ENCODE results near the gene TMUB1. TPM values are rescaled to one million over a fixed set of nuclear protein-coding genes. Genes with fewer than 3 reads are reported as not detected.
A peak's percentile ranks its signal among the peaks of the same experiment; 100 is the strongest.

Gene TMUB1, protein sequence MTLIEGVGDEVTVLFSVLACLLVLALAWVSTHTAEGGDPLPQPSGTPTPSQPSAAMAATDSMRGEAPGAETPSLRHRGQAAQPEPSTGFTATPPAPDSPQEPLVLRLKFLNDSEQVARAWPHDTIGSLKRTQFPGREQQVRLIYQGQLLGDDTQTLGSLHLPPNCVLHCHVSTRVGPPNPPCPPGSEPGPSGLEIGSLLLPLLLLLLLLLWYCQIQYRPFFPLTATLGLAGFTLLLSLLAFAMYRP
- 10 to 100 TPM; 21.8 to 62.8 (median 26.7) TPM for total RNA-seq
- polyA plus RNA-seq = 10 to 100 TPM; 66.1 to 82.6 TPM
- long read RNA-seq, donor 1, transcript TMUB1-201 (3 exons, 1,353 nt) = major isoform, 16 of 41 reads
- long read RNA-seq, donor 1, transcript TMUB1-203 (2 exons, 1,549 nt) = major isoform, 16 of 41 reads
- long read RNA-seq, donor 1, partial matches to known transcripts = 0 of 41 reads
- long read RNA-seq, donor 1, other reads (novel, unspliced or antisense) = 6 of 41 reads
- long read RNA-seq, donor 2, transcript TMUB1-201 (3 exons, 1,353 nt) = major isoform, 11 of 15 reads
- long read RNA-seq, donor 2, partial matches to known transcripts = 0 of 15 reads
- long read RNA-seq, donor 2, other reads (novel, unspliced or antisense) = 1 of 15 reads
- long read RNA-seq, donor 3, transcript TMUB1-201 (3 exons, 1,353 nt) = major isoform, 33 of 69 reads
- long read RNA-seq, donor 3, transcript TMUB1-203 (2 exons, 1,549 nt) = minor isoform, 24 of 69 reads
- long read RNA-seq, donor 3, partial matches to known transcripts = 0 of 69 reads
- long read RNA-seq, donor 3, other reads (novel, unspliced or antisense) = 12 of 69 reads

DNA sequence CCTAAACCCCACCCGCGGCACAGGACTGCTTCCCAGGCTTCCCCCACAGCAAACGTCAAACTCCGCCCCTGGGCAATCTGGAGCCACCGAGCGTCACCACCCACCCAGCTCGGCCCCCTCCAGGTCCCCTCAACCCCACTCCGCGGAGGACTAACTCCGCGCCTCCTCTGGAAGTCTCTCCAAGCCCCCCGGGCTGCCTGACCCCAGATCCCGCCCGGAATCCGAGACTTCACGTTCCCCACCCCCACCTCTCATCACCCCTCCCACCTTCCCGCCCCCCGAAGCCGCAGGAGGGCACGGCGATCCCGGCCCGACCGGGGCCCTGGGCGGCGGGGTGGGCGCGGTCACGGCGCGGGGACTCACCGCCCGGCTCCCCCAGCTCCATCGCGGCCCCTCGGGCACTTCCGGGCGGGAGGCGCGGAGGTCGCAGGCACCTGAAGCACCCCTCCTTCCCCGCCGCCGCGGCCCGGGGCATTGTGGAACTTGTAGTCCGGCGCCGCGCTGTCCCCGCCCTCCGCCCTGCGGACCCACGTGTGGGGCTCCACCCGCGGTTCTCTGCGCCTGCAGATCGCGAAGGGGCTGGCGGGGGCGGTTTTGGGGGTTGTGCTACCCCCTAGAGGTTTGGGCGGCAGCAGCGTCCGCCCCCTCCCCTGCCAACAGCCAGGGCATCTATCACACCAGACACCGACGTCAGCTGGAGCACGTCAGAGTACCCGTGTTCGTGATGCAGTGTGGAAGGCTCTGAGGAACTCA is at the start of gene TMUB1:
TMUB1 (minus strand) TSS at position 423 of the 753 bp plus-strand sequence. CDS start 930 bp downstream, outside the sequence.
- TF ChIP-seq POLR2A (IDR thresholded peaks at IDR 0.05) = peak in 1 of 2 donors; percentile 75
- TF ChIP-seq, protein P1, sequence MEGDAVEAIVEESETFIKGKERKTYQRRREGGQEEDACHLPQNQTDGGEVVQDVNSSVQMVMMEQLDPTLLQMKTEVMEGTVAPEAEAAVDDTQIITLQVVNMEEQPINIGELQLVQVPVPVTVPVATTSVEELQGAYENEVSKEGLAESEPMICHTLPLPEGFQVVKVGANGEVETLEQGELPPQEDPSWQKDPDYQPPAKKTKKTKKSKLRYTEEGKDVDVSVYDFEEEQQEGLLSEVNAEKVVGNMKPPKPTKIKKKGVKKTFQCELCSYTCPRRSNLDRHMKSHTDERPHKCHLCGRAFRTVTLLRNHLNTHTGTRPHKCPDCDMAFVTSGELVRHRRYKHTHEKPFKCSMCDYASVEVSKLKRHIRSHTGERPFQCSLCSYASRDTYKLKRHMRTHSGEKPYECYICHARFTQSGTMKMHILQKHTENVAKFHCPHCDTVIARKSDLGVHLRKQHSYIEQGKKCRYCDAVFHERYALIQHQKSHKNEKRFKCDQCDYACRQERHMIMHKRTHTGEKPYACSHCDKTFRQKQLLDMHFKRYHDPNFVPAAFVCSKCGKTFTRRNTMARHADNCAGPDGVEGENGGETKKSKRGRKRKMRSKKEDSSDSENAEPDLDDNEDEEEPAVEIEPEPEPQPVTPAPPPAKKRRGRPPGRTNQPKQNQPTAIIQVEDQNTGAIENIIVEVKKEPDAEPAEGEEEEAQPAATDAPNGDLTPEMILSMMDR (IDR thresholded peaks at IDR 0.05) = no peak
- ATAC-seq (peak in 3 of 4 donors; percentile 15 to 37 (median 31)), DNase-seq (peak; percentile 80 to 93 (median 87))
- H3K27ac ChIP-seq = peak within 1 kb of the TSS; percentile 78 to 99 (median 94)
- peaks cover 20 to 73% (median 57%) of the 10 kb centered on the region in 12 donors for H3K4me1 ChIP-seq
- H3K27me3 ChIP-seq = no peaks in the 10 kb centered on the region
- WGBS, 4 donors = 1 to 2% (median 1%) methylated on average over 23 to 69 of the region's 69 CpGs
- H3K4me3 ChIP-seq = peak within 1 kb of the TSS; percentile 72 to 99 (median 90)
- H3K9me3 ChIP-seq = no peaks in the 10 kb centered on the region
- no peaks in the 10 kb centered on the region for H3K36me3 ChIP-seq
- intact Hi-C loops (cut with DNase I) = loop anchor here in 1 of 10 donors (2.0 kb wide), 1 partner anchor 24 kb away; the partner anchor contains the start of gene SLC4A2

DNA sequence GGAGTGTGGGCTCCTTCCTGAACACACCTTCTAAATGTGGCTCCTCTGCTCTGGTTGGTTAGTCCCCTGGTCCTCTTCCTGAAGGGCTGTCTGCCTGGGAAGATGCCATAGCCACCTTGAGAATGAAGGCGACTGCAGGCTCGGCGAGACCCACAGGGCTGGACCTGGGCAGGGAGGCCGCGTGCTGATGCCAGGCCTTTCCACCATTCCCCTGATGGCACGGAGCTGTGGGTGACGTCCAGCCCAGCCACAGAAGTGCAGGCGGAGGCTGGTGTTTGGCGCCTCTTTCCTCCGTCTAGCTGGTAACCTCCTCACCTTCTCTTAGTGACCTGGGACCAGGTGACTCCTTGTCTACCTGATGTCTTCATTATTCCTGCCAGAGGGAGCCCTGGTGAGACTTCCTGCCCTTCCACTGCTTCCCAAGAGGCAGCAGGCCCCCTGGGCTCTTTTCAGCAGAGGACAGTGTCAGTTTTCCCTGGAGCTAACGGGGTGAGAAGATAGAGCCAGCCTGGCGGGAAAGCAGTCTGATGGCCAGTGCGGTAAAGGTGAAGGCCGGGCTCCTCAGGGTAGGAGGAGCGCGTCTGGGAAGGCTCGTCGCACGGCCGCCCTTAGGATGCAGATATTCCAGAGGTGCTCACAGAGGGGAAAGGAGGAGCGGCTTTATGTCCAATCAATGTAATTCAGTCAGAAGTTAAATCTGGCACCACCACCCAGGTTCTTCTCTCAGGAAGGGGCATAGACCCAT is 49.3 kb upstream of the TMUB1 start:
- TF ChIP-seq POLR2A (IDR thresholded peaks at IDR 0.05) = no peak
- TF ChIP-seq, protein P1 (IDR thresholded peaks at IDR 0.05) = no peak
- ATAC-seq (no peak), DNase-seq (peak in 2 of 5 donors; percentile 18 to 30)
- Histone ChIP-seq H3K36me3 (peaks cover 0 to 97% (median 75%) of the 10 kb centered on the region in 9 donors), H3K27ac (no peak overlapping the region), H3K9me3 (no peaks in the 10 kb centered on the region), H3K4me3 (no peak overlapping the region), H3K4me1 (peaks cover 0 to 19% (median 5%) of the 10 kb centered on the region in 12 donors), H3K27me3 (no peaks in the 10 kb centered on the region)
- WGBS, 4 donors = 95 to 97% (median 96%) methylated on average over 14 to 21 of the region's 21 CpGs
- intact Hi-C loops (cut with DNase I) = no loop called here

DNA sequence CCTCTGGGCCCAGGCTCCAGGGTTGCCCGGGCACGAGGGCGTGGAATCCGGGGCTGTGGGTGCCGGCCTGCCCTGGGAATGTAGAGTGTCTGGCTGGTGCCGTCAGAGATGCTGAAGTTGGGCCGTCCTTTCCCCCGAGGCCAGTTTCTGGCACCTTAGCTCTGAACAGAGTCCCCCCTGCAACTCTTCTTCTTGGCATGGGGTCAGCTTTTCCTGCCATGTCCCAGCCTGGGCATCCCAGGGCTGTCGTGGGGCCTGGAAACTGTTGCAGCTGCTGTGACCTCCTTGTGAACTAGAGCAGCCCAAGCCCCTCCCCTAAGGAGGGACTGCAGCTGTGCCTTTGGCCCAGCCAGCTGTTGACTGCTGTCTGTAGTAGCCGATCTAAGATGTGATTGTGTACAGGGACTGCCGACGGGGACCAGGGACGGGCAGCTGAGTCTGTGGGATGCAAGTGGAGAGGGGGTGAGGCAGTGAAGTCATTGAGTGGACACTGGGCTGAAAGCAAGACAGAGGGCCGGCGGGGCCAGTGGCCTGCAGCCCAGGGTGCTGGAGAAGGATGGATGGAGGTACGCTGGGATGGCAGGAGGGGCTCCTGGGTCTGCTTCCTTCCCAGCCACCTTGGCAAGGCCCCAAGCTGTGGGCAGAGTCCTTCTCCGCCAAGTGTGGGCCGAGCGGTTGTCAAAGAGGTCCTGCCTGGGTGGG is 48.5 kb upstream of the TMUB1 start:
- no peaks in the 10 kb centered on the region for H3K27me3 ChIP-seq
- H3K27ac ChIP-seq = no peak overlapping the region
- peaks cover 0 to 10% (median under 1%) of the 10 kb centered on the region in 12 donors for H3K4me1 ChIP-seq
- no peak overlapping the region for H3K4me3 ChIP-seq
- H3K36me3 ChIP-seq = peaks cover 0 to 96% (median 71%) of the 10 kb centered on the region in 9 donors
- 75 to 81% (median 78%) methylated on average over 14 to 19 of the region's 19 CpGs for WGBS, 4 donors
- DNase-seq (peak in 2 of 5 donors; percentile 39 to 53), ATAC-seq (peak in 3 of 4 donors; percentile 23 to 58 (median 32))
- no peaks in the 10 kb centered on the region for H3K9me3 ChIP-seq
- no peak for TF ChIP-seq POLR2A (IDR thresholded peaks at IDR 0.05)
- TF ChIP-seq, protein P1 (IDR thresholded peaks at IDR 0.05) = no peak
- intact Hi-C loops (cut with DNase I) = no loop called here

Measured in heart left ventricle (tissue), 16 donors.